ENCODE results near the gene RNF38. TPM values are rescaled to one million over a fixed set of nuclear protein-coding genes. Genes with fewer than 3 reads are reported as not detected.

Gene RNF38
- total RNA-seq, 1 experiment from 2014 or later = 18.1 TPM

DNA sequence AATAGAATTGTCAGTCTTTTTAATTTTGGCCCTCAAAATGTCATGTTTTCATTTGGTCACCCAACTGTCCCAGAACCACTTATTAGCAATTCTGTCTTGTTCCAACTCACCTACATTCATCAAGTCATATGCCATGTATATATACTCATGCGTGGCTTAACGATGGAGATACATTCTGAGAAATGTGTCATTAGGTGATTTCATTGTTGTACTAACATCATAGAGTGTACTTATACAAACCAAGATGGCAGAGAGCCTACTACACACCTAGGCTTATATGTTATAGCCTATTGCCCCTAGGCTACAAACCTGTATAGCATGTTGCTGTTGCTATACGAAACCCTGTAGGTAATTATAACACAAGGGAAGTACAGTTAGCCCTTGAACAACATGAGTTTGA lies 36.6 kb downstream of the RNF38 start:
- intact Hi-C loops (cut with micrococcal nuclease) = no loop called here
- no peak overlapping the region for H3K27ac ChIP-seq (ENCODE audit: low read depth, low read length)
- H3K9ac ChIP-seq (ENCODE audit: low read length) = no peak overlapping the region
- no peak overlapping the region for H3K4me3 ChIP-seq (replicated peaks in 1 of 2; ENCODE audit: low read depth in 1 of 2, low read length in 2 of 2)
- no peaks in the 10 kb centered on the region for H3K4me1 ChIP-seq (ENCODE audit: control insufficient read depth in 1 of 2, insufficient read depth in 2 of 2, low read length in 2 of 2)
- no peak for DNase-seq (ENCODE audit: low read depth, low spot score)
- RAD21 ChIA-PET (ENCODE audit: low non-redundant PET in 1 of 2, low total read pairs in 2 of 2, uncharacterized antibody in 2 of 2, unreplicated experiment in 2 of 2) = no interaction called here
- no peaks in the 10 kb centered on the region; the same call in 1 of the 2 replicates for H4K20me1 ChIP-seq (ENCODE audit: insufficient read depth)
- H3K4me2 ChIP-seq (ENCODE audit: low read length) = no peak overlapping the region
- POLR2A ChIA-PET = no interaction called here
- no peaks in the 10 kb centered on the region for H3K9me2 ChIP-seq (ENCODE audit: insufficient read depth)
- no peak overlapping the region for H2AFZ ChIP-seq (ENCODE audit: low read depth, low read length, poor library complexity, severe bottlenecking)
- CTCF ChIA-PET = no interaction called here
- no peaks in the 10 kb centered on the region for H3K9me3 ChIP-seq (ENCODE audit: control insufficient read depth in 1 of 2, insufficient read depth in 1 of 2, low read depth in 1 of 2, low read length in 2 of 2)
- TF ChIP-seq ZNF274 (IDR thresholded peaks at IDR 0.05; ENCODE audit: low read depth, low read length) (no peak), EGR1 (IDR thresholded peaks at IDR 0.05; ENCODE audit: low read depth) (no peak), POLR2A (IDR thresholded peaks at IDR 0.05; ENCODE audit: borderline replicate concordance, extremely low read depth, insufficient read depth, insufficient read length) (no peak), TCF7L2 (IDR thresholded peaks at IDR 0.05; ENCODE audit: borderline replicate concordance, extremely low read depth, insufficient read depth, insufficient read length) (no peak), RAD21 (IDR thresholded peaks at IDR 0.05; ENCODE audit: low read depth) (no peak), SIN3A (IDR thresholded peaks at IDR 0.05; ENCODE audit: low read depth) (no peak), EZH2 (IDR thresholded peaks at IDR 0.05) (no peak), YY1 (IDR thresholded peaks at IDR 0.05; ENCODE audit: extremely low read depth, insufficient replicate concordance, low read depth, low read length) (no peak), SP1 (IDR thresholded peaks at IDR 0.05; ENCODE audit: low read depth) (no peak), CBX3 (IDR thresholded peaks at IDR 0.05; ENCODE audit: low read depth) (no peak), CEBPB (IDR thresholded peaks at IDR 0.05; ENCODE audit: low read depth) (no peak), ZFX (IDR thresholded peaks at IDR 0.05) (no peak), SRF (IDR thresholded peaks at IDR 0.05; ENCODE audit: low read depth) (no peak), FOSL1 (IDR thresholded peaks at IDR 0.05; ENCODE audit: low read depth) (no peak), ELF1 (IDR thresholded peaks at IDR 0.05; ENCODE audit: borderline replicate concordance, low read depth) (no peak), POLR2AphosphoS5 (IDR thresholded peaks at IDR 0.05; ENCODE audit: low read depth, low read length) (no peak)
- TF ChIP-seq, protein P1, sequence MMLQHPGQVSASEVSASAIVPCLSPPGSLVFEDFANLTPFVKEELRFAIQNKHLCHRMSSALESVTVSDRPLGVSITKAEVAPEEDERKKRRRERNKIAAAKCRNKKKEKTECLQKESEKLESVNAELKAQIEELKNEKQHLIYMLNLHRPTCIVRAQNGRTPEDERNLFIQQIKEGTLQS (IDR thresholded peaks at IDR 0.05) = no peak
- H3K27me3 ChIP-seq (ENCODE audit: insufficient read depth, low read length) = no peaks in the 10 kb centered on the region
- no TSS peak for BruUV-seq (replicated peaks)
- H3K36me3 ChIP-seq (ENCODE audit: control insufficient read depth in 1 of 2, insufficient read depth in 2 of 2, low read length in 2 of 2) = peaks cover 7 to 8% of the 10 kb centered on the region in 2 experiments; a peak in 3 of 4 replicates
- no peaks in the 10 kb centered on the region for H3K79me2 ChIP-seq (ENCODE audit: insufficient read depth, low read length)
- no peak for ATAC-seq
